ENCODE results near the gene MOCS2.

The MOCS2 gene

DNA sequence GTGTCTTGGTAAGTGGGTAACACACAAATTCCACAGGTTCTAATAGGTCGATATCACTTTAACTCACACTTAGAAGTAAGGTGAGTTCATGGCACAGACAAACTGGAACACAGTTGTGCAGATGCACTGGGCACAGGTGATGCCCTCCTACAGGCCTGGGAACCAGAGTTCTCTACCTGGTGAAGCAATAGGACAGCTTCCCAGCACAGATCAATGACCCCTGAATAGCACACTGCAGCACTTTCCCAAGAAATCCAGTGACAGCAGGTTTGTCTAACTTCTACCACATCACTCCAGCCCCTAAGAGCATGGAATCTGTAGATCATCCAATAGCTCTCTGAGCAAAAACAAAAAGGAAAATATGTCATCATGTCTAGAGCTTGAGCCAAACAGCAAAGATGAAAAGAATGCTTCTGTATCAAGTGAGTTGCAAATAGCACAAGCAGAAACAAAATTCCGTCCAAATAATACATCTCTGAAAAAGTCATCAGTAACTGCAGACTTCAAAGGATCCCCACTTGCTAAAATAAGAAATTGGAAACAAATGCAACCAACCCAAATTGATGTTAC lies 33.5 kb downstream of the MOCS2 start:
- TF ChIP-seq, protein P1, sequence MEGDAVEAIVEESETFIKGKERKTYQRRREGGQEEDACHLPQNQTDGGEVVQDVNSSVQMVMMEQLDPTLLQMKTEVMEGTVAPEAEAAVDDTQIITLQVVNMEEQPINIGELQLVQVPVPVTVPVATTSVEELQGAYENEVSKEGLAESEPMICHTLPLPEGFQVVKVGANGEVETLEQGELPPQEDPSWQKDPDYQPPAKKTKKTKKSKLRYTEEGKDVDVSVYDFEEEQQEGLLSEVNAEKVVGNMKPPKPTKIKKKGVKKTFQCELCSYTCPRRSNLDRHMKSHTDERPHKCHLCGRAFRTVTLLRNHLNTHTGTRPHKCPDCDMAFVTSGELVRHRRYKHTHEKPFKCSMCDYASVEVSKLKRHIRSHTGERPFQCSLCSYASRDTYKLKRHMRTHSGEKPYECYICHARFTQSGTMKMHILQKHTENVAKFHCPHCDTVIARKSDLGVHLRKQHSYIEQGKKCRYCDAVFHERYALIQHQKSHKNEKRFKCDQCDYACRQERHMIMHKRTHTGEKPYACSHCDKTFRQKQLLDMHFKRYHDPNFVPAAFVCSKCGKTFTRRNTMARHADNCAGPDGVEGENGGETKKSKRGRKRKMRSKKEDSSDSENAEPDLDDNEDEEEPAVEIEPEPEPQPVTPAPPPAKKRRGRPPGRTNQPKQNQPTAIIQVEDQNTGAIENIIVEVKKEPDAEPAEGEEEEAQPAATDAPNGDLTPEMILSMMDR (IDR thresholded peaks at IDR 0.05; ENCODE audit: borderline replicate concordance, control extremely low read depth, extremely low read depth, insufficient read depth, missing control alignments), result no peak
- no peak for DNase-seq (ENCODE audit: low spot score)
- in situ Hi-C loops (cut with MboI; ENCODE audit: low sequenced_read_pairs, unreplicated experiment), result no loop called here

DNA sequence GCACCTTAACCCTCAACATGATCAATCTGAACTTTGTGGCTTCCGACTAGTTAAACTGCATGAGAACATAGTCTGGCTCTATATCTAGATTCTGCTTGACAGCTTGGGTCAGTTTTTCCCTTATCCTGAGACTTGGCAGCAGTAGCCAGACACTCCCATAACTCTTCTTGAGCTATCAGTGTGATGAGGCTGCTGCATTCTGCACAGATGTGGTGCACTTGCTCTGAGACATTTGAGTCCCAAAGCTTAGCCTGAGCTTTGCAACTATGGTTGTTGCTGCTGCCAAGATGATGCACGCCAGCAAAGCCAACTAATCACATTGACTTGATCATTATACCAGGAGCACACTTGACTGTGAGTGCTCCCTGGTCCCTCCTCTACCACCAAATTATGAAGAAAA lies 36.2 kb downstream of the MOCS2 start:
- in situ Hi-C loops (cut with MboI; ENCODE audit: low sequenced_read_pairs, unreplicated experiment), result no loop called here
- no peak for DNase-seq (ENCODE audit: low spot score)
- TF ChIP-seq, protein P1 (IDR thresholded peaks at IDR 0.05; ENCODE audit: borderline replicate concordance, control extremely low read depth, extremely low read depth, insufficient read depth, missing control alignments), result no peak

DNA sequence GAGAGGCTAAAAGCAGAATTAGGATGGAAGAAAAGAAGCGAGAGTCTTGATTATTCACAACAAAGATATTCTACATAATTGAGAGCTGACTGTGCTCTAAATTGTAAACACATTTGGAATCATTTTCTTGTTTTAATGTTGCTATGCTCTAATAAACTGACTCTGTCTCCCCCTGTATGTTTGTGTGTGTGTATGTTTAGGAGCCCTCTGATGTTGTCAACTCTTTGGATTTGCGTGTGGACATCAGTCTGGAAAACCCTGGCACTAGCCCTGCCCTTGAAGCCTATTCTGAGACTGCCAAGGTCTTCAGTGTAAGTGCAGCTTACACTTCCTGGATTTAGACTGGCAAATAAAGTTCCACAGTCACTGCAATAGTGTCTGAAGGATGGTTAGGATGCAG lies 37.8 kb downstream of the MOCS2 start:
- no peak for DNase-seq (ENCODE audit: low spot score)
- in situ Hi-C loops (cut with MboI; ENCODE audit: low sequenced_read_pairs, unreplicated experiment), result no loop called here

DNA sequence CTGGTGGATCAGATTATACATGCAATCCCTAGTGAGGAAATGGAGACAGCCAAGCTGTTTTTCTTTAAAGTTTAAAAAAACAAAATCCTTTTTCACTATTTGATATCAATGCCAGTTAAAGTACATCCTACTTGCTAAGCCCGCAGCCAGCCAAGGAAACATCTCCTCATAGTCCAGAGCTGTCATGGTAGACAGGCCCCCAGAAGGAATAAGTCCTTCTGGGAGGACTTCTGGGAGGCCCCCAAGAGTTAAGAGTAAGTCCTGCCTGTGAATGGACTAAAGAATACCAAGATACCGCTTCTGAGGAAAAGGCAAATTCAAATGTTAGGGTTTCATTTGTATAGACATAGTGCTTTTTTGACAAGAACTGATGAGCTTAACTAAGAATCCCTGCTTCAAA lies 38.3 kb downstream of the MOCS2 start:
- TF ChIP-seq, protein P1 (IDR thresholded peaks at IDR 0.05; ENCODE audit: borderline replicate concordance, control extremely low read depth, extremely low read depth, insufficient read depth, missing control alignments), result no peak
- no peak for DNase-seq (ENCODE audit: low spot score)
- in situ Hi-C loops (cut with MboI; ENCODE audit: low sequenced_read_pairs, unreplicated experiment), result no loop called here

More for the DNA sequence above, 37.8 kb downstream of the MOCS2 start:
- TF ChIP-seq, protein P1 (IDR thresholded peaks at IDR 0.05; ENCODE audit: borderline replicate concordance, control extremely low read depth, extremely low read depth, insufficient read depth, missing control alignments), result no peak

DNA sequence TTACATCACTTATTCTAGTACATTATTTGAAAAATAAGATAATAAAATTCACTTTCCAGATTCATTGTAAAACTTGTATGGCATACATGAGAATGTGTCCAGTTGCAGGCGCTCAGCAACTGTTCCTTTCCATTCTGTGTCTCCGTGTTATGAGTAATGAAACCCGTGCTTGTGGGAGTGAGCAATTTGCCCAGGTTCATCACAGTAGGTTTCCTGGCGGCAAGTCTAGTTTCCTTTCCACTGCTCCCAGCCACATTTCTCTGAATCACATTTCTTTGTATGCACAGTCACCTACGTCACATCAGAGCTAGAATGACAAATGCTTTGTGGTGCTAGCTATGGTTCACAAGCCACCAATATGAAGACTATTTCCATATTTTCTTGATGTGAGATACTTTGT lies 39.9 kb downstream of the MOCS2 start:
- TF ChIP-seq, protein P1 (IDR thresholded peaks at IDR 0.05; ENCODE audit: borderline replicate concordance, control extremely low read depth, extremely low read depth, insufficient read depth, missing control alignments), result no peak
- in situ Hi-C loops (cut with MboI; ENCODE audit: low sequenced_read_pairs, unreplicated experiment), result no loop called here
- DNase-seq (ENCODE audit: low spot score), result no peak

DNA sequence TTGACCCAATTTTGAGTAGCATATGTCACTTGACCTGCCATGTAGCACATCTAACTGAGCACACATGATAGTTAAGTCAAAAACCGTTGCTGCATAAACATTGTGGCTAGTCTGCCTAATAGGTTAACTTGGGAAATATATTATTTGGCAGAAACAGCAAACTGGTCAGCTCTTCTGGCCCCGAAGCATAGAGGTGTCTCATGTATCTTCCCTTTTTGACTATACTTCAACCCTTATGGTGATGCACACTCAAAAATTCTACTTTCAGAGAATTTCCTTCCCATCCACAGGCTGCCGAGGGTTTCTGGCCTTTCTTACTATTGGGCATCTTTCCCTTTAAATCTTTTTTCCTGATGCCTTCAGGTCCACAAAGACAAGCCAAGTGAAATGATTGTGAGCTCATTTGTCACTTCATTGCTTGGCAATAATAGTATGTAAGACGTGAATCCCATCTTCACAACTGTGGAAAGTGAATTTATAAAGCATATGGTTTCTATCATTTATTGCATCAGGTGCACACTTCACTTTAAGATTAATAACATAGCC lies 41.2 kb downstream of the MOCS2 start:
- in situ Hi-C loops (cut with MboI; ENCODE audit: low sequenced_read_pairs, unreplicated experiment), result no loop called here
- no peak for DNase-seq (ENCODE audit: low spot score)
- TF ChIP-seq, protein P1 (IDR thresholded peaks at IDR 0.05; ENCODE audit: borderline replicate concordance, control extremely low read depth, extremely low read depth, insufficient read depth, missing control alignments), result no peak
